Brain microvascular endothelial cell (primary cell): Measurements from ENCODE around the gene EXTL1.

Source experiments
- DNase-seq: peaks from one replicate; pipeline ENCODE4 v3.0.0-alpha.2; 2020
- H3K27ac ChIP-seq: fragments of 250-450 bp; sonication (Bioruptor Pico); 2 replicates; pipeline ENCODE4 v1.5.1; 2020; ENCODE audit warnings: mild to moderate bottlenecking, moderate library complexity
- H3K27me3 ChIP-seq: fragments of 250-450 bp; sonication (Bioruptor Pico); replicated peaks from 2 replicates; pipeline ENCODE4 v1.5.1; 2020; ENCODE audit warnings: mild to moderate bottlenecking
- H3K36me3 ChIP-seq: fragments of 250-450 bp; sonication (Bioruptor Pico); replicated peaks from 2 replicates; pipeline ENCODE4 v1.5.1; 2020; ENCODE audit warnings: mild to moderate bottlenecking
- H3K4me3 ChIP-seq: 2 replicates; pipeline ENCODE4 v1.5.1; 2011; ENCODE audit warnings: low read depth, mild to moderate bottlenecking, control low read depth, low read length, moderate library complexity
- CTCF ChIP-seq: IDR thresholded peaks from 2 replicates; pipeline ENCODE4 v1.5.1; 2011; ENCODE audit warnings: low read depth, mild to moderate bottlenecking, moderate library complexity, low read length, control low read depth, inconsistent platforms; ENCODE audit errors: missing control alignments
- in situ Hi-C: cut with HindIII; loops from 2 replicates; pipeline ENCODE4 v1.10.0; 2017; ENCODE audit warnings: low sequenced_read_pairs, low pct_ligation_motif_present

EXTL1 gene

GRCh38 chr1:26028490-26028980 lies 7.0 kb downstream of the EXTL1 start:
- DNase-seq: no peak
- no peak for TF ChIP-seq CTCF
- Histone ChIP-seq H3K27ac (no peak overlapping the region), H3K27me3 (no peaks in the 10 kb centered on the region), H3K36me3 (no peaks in the 10 kb centered on the region), H3K4me3 (no peak overlapping the region)
- in situ Hi-C loops: no loop called here

- in situ Hi-C loops: no loop called here
- Histone ChIP-seq H3K27ac (no peak overlapping the region), H3K4me3 (no peak overlapping the region), H3K27me3 (no peaks in the 10 kb centered on the region), H3K36me3 (no peaks in the 10 kb centered on the region)
- DNase-seq: no peak
- no peak for TF ChIP-seq CTCF
Measured at GRCh38 chr1:26029054-26029863, 7.7 kb downstream of the EXTL1 start.

- in situ Hi-C loops: no loop called here
- DNase-seq: no peak
- no peak overlapping the region for H3K27ac ChIP-seq
- no peak overlapping the region for H3K4me3 ChIP-seq
- no peaks in the 10 kb centered on the region for H3K27me3 ChIP-seq
- no peaks in the 10 kb centered on the region for H3K36me3 ChIP-seq
- peak; percentile 35 for TF ChIP-seq CTCF
Measured at GRCh38 chr1:26029864-26030481, 8.4 kb downstream of the EXTL1 start.

- no peak overlapping the region for H3K27ac ChIP-seq
- in situ Hi-C loops: no loop called here
- H3K36me3 ChIP-seq: no peaks in the 10 kb centered on the region
- DNase-seq: no peak
- H3K4me3 ChIP-seq: no peak overlapping the region
- no peaks in the 10 kb centered on the region for H3K27me3 ChIP-seq
- no peak for TF ChIP-seq CTCF
Measured at GRCh38 chr1:26031196-26031595, 9.6 kb downstream of the EXTL1 start.

- TF ChIP-seq CTCF: no peak
- no peak for DNase-seq
- in situ Hi-C loops: no loop called here
- no peak overlapping the region for H3K4me3 ChIP-seq
- H3K27me3 ChIP-seq: no peaks in the 10 kb centered on the region
- no peak overlapping the region for H3K27ac ChIP-seq
- no peaks in the 10 kb centered on the region for H3K36me3 ChIP-seq
Measured at GRCh38 chr1:26031611-26032220, 10.1 kb downstream of the EXTL1 start.
